A549 (cell line): ENCODE measurements around the gene CFAP91.

ENCODE experiments used
- CEBPB ChIP-seq, 2 experiments: fragments of >200 bp in 1 of 2; sonication (Bioruptor Twin) in 1 of 2; formaldehyde crosslinking in 1 of 2; IDR thresholded peaks; 2 replicates each; pipeline ENCODE4 v1.6.1; 2012 to 2016
- POLR2A ChIP-seq: IDR thresholded peaks from 2 replicates; pipeline ENCODE4 v1.6.1; 2012; ENCODE audit warnings: mild to moderate bottlenecking, low read length
- TF ChIP-seq, protein P1 (sequence below): fragments of >200 bp; sonication (Bioruptor Twin); formaldehyde crosslinking; IDR thresholded peaks from 3 replicates; pipeline ENCODE4 v1.5.1; 2016

- TF ChIP-seq, protein P1, sequence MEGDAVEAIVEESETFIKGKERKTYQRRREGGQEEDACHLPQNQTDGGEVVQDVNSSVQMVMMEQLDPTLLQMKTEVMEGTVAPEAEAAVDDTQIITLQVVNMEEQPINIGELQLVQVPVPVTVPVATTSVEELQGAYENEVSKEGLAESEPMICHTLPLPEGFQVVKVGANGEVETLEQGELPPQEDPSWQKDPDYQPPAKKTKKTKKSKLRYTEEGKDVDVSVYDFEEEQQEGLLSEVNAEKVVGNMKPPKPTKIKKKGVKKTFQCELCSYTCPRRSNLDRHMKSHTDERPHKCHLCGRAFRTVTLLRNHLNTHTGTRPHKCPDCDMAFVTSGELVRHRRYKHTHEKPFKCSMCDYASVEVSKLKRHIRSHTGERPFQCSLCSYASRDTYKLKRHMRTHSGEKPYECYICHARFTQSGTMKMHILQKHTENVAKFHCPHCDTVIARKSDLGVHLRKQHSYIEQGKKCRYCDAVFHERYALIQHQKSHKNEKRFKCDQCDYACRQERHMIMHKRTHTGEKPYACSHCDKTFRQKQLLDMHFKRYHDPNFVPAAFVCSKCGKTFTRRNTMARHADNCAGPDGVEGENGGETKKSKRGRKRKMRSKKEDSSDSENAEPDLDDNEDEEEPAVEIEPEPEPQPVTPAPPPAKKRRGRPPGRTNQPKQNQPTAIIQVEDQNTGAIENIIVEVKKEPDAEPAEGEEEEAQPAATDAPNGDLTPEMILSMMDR, result no peak
- TF ChIP-seq CEBPB (IDR thresholded peaks at IDR 0.05), result no peak
- TF ChIP-seq POLR2A, result no peak
Measured at GRCh38 chr3:119675188-119675874, 27.5 kb upstream of the CFAP91 start.
